IMR-90 (cell line): ENCODE data around the gene KCP. TPM values are rescaled to one million over a fixed set of nuclear protein-coding genes. Genes with fewer than 3 reads are reported as not detected.
A peak's percentile ranks its signal among the peaks of the same experiment; 100 is the strongest.

Source experiments
- ATAC-seq: fragments of 200-7000 bp; cut with Tn5 transposase; 2 replicates; pipeline ENCODE4 v1.9.1; 2020; ENCODE audit warnings: low read depth, mild to moderate bottlenecking, moderate library complexity
- BruUV-seq: library from RNA; stranded (reverse); fragments of 400-500 nt; replicated peaks from 2 replicates; lab custom pipeline; 2021; lab: Mats Ljungman, UMichigan
- CTCF ChIA-PET: fragments of 300-600 bp; formaldehyde crosslinking; extraction: SDS; loops from one replicate; lab custom pipeline; 2021; ENCODE audit warnings: antibody characterized with exemption; lab: Yijun Ruan, JAX
- POLR2A ChIA-PET: fragments of 300-600 bp; sonication (Branson Sonifier 250); formaldehyde crosslinking; loops from one replicate; lab custom pipeline; 2022; ENCODE audit warnings: antibody characterized with exemption; ENCODE audit not compliant: unreplicated experiment; lab: Charles Lee
- DNase-seq: peaks from one replicate; pipeline ENCODE4 v3.0.0; 2013
- H2AFZ ChIP-seq: replicated peaks from 2 replicates; pipeline ENCODE3; 2013; ENCODE audit warnings: low read length, mild to moderate bottlenecking; ENCODE audit not compliant: poor library complexity
- H2AK5ac ChIP-seq: 2 replicates; pipeline ENCODE4 v1.6.1; 2013; ENCODE audit warnings: low read depth, low read length, inconsistent platforms
- H2AK9ac ChIP-seq: replicated peaks from 2 replicates; pipeline ENCODE3; 2013; ENCODE audit warnings: mild to moderate bottlenecking, low read depth, low read length, moderate library complexity; ENCODE audit not compliant: poor library complexity
- H2BK120ac ChIP-seq: 2 replicates; pipeline ENCODE4 v1.6.1; 2013; ENCODE audit warnings: low read depth, low read length, inconsistent platforms
- H2BK15ac ChIP-seq: 3 replicates; pipeline ENCODE4 v1.6.1; 2013; ENCODE audit warnings: low read depth, low read length, inconsistent platforms
- H2BK20ac ChIP-seq: 2 replicates; pipeline ENCODE4 v1.6.1; 2013; ENCODE audit warnings: low read depth, mild to moderate bottlenecking, inconsistent platforms, low read length, moderate library complexity
- H2BK5ac ChIP-seq: 2 replicates; pipeline ENCODE4 v1.6.1; 2013; ENCODE audit warnings: mild to moderate bottlenecking, low read depth, low read length, inconsistent platforms; ENCODE audit not compliant: poor library complexity, severe bottlenecking
- H3K14ac ChIP-seq: replicated peaks from 2 replicates; pipeline ENCODE4 v1.6.1; 2013; ENCODE audit warnings: low read depth, low read length, inconsistent platforms
- H3K18ac ChIP-seq: 2 replicates; pipeline ENCODE4 v1.6.1; 2013; ENCODE audit warnings: low read depth, low read length, control low read depth
- H3K23ac ChIP-seq: 2 replicates; pipeline ENCODE4 v1.6.1; 2013; ENCODE audit warnings: low read depth, low read length, inconsistent platforms
- H3K27ac ChIP-seq: 2 replicates; pipeline ENCODE4 v1.5.1; 2013; ENCODE audit warnings: mild to moderate bottlenecking, control low read depth, low read length; ENCODE audit not compliant: insufficient read depth
- H3K27me3 ChIP-seq: 2 replicates; pipeline ENCODE4 v1.6.1; 2013; ENCODE audit warnings: low read length; ENCODE audit not compliant: control insufficient read depth, insufficient read depth
- H3K36me3 ChIP-seq: 2 replicates; pipeline ENCODE4 v1.6.1; 2013; ENCODE audit warnings: low read length, mixed read lengths; ENCODE audit not compliant: control insufficient read depth, insufficient read depth
- H3K4ac ChIP-seq: 2 replicates; pipeline ENCODE4 v1.6.1; 2013; ENCODE audit warnings: low read depth, low read length, inconsistent platforms
- H3K4me1 ChIP-seq: 2 replicates; pipeline ENCODE4 v1.6.1; 2013; ENCODE audit warnings: low read length, mixed read lengths; ENCODE audit not compliant: control insufficient read depth, insufficient read depth
- H3K4me2 ChIP-seq: 2 replicates; pipeline ENCODE4 v1.6.1; 2013; ENCODE audit warnings: low read depth, mild to moderate bottlenecking, control low read depth, low read length, moderate library complexity
- H3K4me3 ChIP-seq: 2 replicates; pipeline ENCODE4 v1.5.1; 2013; ENCODE audit warnings: low read depth, mild to moderate bottlenecking, control low read depth, low read length, moderate library complexity; ENCODE audit not compliant: insufficient read depth
- H3K56ac ChIP-seq: 2 replicates; pipeline ENCODE4 v1.6.1; 2013; ENCODE audit warnings: low read length, inconsistent platforms; ENCODE audit not compliant: insufficient read depth; ENCODE audit errors: extremely low read depth
- H3K79me1 ChIP-seq, 2 experiments: 2 replicates each; pipeline ENCODE4 v1.6.1; 2013; ENCODE audit warnings: low read length in 2 of 2, inconsistent platforms in 1 of 2, low read depth in 1 of 2
- H3K9ac ChIP-seq: 2 replicates; pipeline ENCODE4 v1.6.1; 2013; ENCODE audit warnings: low read depth, low read length, control low read depth
- H3K9me1 ChIP-seq: 2 replicates; pipeline ENCODE4 v1.6.1; 2013; ENCODE audit warnings: low read length, inconsistent platforms; ENCODE audit not compliant: insufficient read depth
- H3K9me3 ChIP-seq: 2 replicates; pipeline ENCODE4 v1.6.1; 2013; ENCODE audit warnings: low read length; ENCODE audit not compliant: control insufficient read depth, insufficient read depth
- H4K20me1 ChIP-seq: 2 replicates; pipeline ENCODE4 v1.6.1; 2013; ENCODE audit warnings: low read length, inconsistent platforms; ENCODE audit not compliant: insufficient read depth
- H4K5ac ChIP-seq: 2 replicates; pipeline ENCODE4 v1.6.1; 2013; ENCODE audit warnings: mild to moderate bottlenecking, low read depth, low read length, control low read depth
- H4K8ac ChIP-seq, 2 experiments: 2 replicates each; pipeline ENCODE4 v1.6.1; 2013; ENCODE audit warnings: low read depth in 2 of 2, low read length in 2 of 2, control low read depth in 1 of 2, inconsistent platforms in 1 of 2
- H4K91ac ChIP-seq: 2 replicates; pipeline ENCODE4 v1.6.1; 2013; ENCODE audit warnings: low read depth, low read length, inconsistent platforms; ENCODE audit not compliant: insufficient read depth
- BHLHE40 ChIP-seq: fragments of 150-350 bp; IDR thresholded peaks from 2 replicates; pipeline ENCODE4 v1.6.1; 2016; ENCODE audit warnings: mild to moderate bottlenecking, low read depth, low read length
- CHD1 ChIP-seq: IDR thresholded peaks from 2 replicates; pipeline ENCODE4 v1.6.1; 2012; ENCODE audit warnings: low read depth, low read length, improper control_type of control experiment
- ELK1 ChIP-seq: fragments of 150-350 bp; IDR thresholded peaks from 2 replicates; pipeline ENCODE4 v1.6.1; 2016; ENCODE audit warnings: low read depth, mild to moderate bottlenecking, low read length, moderate library complexity, borderline replicate concordance
- FOS ChIP-seq: fragments of 150-350 bp; IDR thresholded peaks from 2 replicates; pipeline ENCODE4 v1.6.1; 2016; ENCODE audit warnings: low read depth, low read length
- MAFK ChIP-seq: IDR thresholded peaks from 2 replicates; pipeline ENCODE4 v1.6.1; 2012; ENCODE audit warnings: low read depth, low read length, improper control_type of control experiment
- MAZ ChIP-seq: IDR thresholded peaks from 2 replicates; pipeline ENCODE4 v1.6.1; 2012; ENCODE audit warnings: low read depth, mild to moderate bottlenecking, low read length, improper control_type of control experiment, moderate library complexity, borderline replicate concordance
- MXI1 ChIP-seq: IDR thresholded peaks from 2 replicates; pipeline ENCODE4 v1.6.1; 2012; ENCODE audit warnings: low read depth, mild to moderate bottlenecking, low read length, moderate library complexity, borderline replicate concordance
- NFE2L2 ChIP-seq: fragments of 150-350 bp; IDR thresholded peaks from 2 replicates; pipeline ENCODE4 v1.6.1; 2016; ENCODE audit warnings: low read depth, mild to moderate bottlenecking, low read length
- POLR2A ChIP-seq: IDR thresholded peaks from 2 replicates; pipeline ENCODE4 v1.6.1; 2012; ENCODE audit warnings: mild to moderate bottlenecking, low read depth, low read length
- RAD21 ChIP-seq: IDR thresholded peaks from 2 replicates; pipeline ENCODE4 v1.6.1; 2012; ENCODE audit warnings: low read length, improper control_type of control experiment
- RFX5 ChIP-seq: IDR thresholded peaks from 2 replicates; pipeline ENCODE4 v1.8.0; 2012; ENCODE audit warnings: low read depth, mild to moderate bottlenecking, low read length, moderate library complexity
- SMC3 ChIP-seq: fragments of 150-350 bp; IDR thresholded peaks from 2 replicates; pipeline ENCODE4 v1.6.1; 2016; ENCODE audit warnings: low read depth, mild to moderate bottlenecking, antibody characterized with exemption, low read length, moderate library complexity
- USF2 ChIP-seq: fragments of 150-350 bp; IDR thresholded peaks from 2 replicates; pipeline ENCODE4 v1.6.1; 2017; ENCODE audit warnings: mild to moderate bottlenecking, antibody characterized with exemption, low read length, low read depth
- WGBS, 2 experiments: methylation state at CpG; one replicate each; pipeline versions ENCODE4 v1.1.5 to v1.1.7; 2013; ENCODE audit warnings: missing lambda C conversion rate in 2 of 2; ENCODE audit not compliant: insufficient read length in 1 of 2; ENCODE audit errors: extremely low coverage in 2 of 2; 5-methylcytosine and 5-hydroxymethylcytosine counted together
- dilution Hi-C: fragments of 300-500 bp; cut with HindIII; formaldehyde crosslinking; loops from one replicate; pipeline ENCODE4 v1.14.3; 2018; ENCODE audit warnings: low sequenced_read_pairs; ENCODE audit not compliant: unreplicated experiment
- in situ Hi-C: fragments of 300-500 bp; cut with MboI; formaldehyde crosslinking; loops from 3 replicates; pipeline ENCODE4 v1.14.3; 2019; ENCODE audit warnings: low sequenced_read_pairs, inconsistent platforms, mixed read lengths
- intact Hi-C: fragments of 100-400 bp; cut with micrococcal nuclease; formaldehyde crosslinking; loops from 2 replicates; pipeline ENCODE4 v1.10.0; 2022
- polyA plus RNA-seq, 3 experiments: library from polyadenylated mRNA; depleted of rRNA; stranded (reverse); fragments of >200 nt; gene quantifications; 2 replicates each; pipeline ENCODE4 v1.2.3, GENCODE V29; 2012; ENCODE audit warnings: low replicate concordance in 1 of 3
- total RNA-seq: library from RNA; depleted of rRNA; stranded (reverse); fragments of >200 nt; gene quantifications from 2 replicates; pipeline ENCODE4 v1.2.3, GENCODE V29; 2012
- TF ChIP-seq, protein P1 (sequence below): conservative IDR thresholded peaks from 2 replicates; pipeline ENCODE4 v1.5.1; 2012; ENCODE audit warnings: mild to moderate bottlenecking, low read depth, low read length, improper control_type of control experiment

The KCP gene
- total and polyA plus RNA-seq, 2 of the 4 experiments (the other 2 are of a cell fraction), result 0.03 TPM; not detected in 1

GRCh38 chr7:128827248-128827958, 83.1 kb downstream of the KCP start:
- H3K56ac ChIP-seq, result peak overlapping the region; percentile 76
- peak overlapping the region; percentile 88 for H3K23ac ChIP-seq
- 13% methylated on average over 4 of the region's 17 CpGs; no CpG with 5 or more reads in 1 of the 2 experiments for WGBS, 2 experiments
- peak overlapping the region; percentile 98 for H2BK15ac ChIP-seq
- peak overlapping the region; percentile 19; the same call in 1 of the 2 replicates for H3K9ac ChIP-seq
- ChIA-PET CTCF (interaction anchor here (1.0 kb wide), 1 partner anchor 56 kb away, joined by 6 read pairs; no protein-coding TSS in a partner anchor), POLR2A (interaction anchor here (1.0 kb wide), 2 partner anchors 9 to 36 kb away, joined by 3 read pairs; partner anchors contain the start of gene ATP6V1F)
- peaks cover 24% of the 10 kb centered on the region for H3K4me1 ChIP-seq
- peak overlapping the region; percentile 93 for H2BK5ac ChIP-seq
- no peak overlapping the region for H3K4me3 ChIP-seq
- in situ Hi-C loops (no loop called here), intact Hi-C loops (loop anchor here (5.0 kb wide), 1 partner anchor 35 kb away; the partner anchor contains the start of gene CCDC136), dilution Hi-C loops (no loop called here)
- H2BK20ac ChIP-seq, result peak overlapping the region; percentile 97
- peaks cover 33% of the 10 kb centered on the region for H4K20me1 ChIP-seq
- peak overlapping the region; percentile 95 for H3K14ac ChIP-seq
- peak; percentile 45 for ATAC-seq
- H4K5ac ChIP-seq, result peak overlapping the region; percentile 38
- peaks cover 0 to 27% of the 10 kb centered on the region in 2 experiments; a peak in 2 of 4 replicates for H3K79me1 ChIP-seq
- no peaks in the 10 kb centered on the region for H3K27me3 ChIP-seq
- H3K4me2 ChIP-seq, result peak overlapping the region; percentile 29; the same call in 1 of the 2 replicates
- H3K4ac ChIP-seq, result peak overlapping the region; percentile 97
- peak overlapping the region; percentile 38 for H3K18ac ChIP-seq
- no peaks in the 10 kb centered on the region for H3K9me3 ChIP-seq
- H2BK120ac ChIP-seq, result peak overlapping the region; percentile 96
- H2AK5ac ChIP-seq, result peak overlapping the region; percentile 98
- H3K9me1 ChIP-seq, result peaks cover 14% of the 10 kb centered on the region
- H2AK9ac ChIP-seq, result peak overlapping the region; percentile 98
- peak; percentile 83 for DNase-seq
- H4K8ac ChIP-seq, result peak overlapping the region; percentile 5 to 83
- peak overlapping the region; percentile 81 for H3K27ac ChIP-seq
- no TSS peak for BruUV-seq
- H3K36me3 ChIP-seq, result no peaks in the 10 kb centered on the region
- H4K91ac ChIP-seq, result peak overlapping the region; percentile 94
- H2AFZ ChIP-seq, result peak overlapping the region; percentile 82
- TF ChIP-seq FOS (peak; percentile 88), RFX5 (no peak), USF2 (no peak), MXI1 (no peak), POLR2A (no peak), ELK1 (no peak), NFE2L2 (no peak), MAZ (no peak), CHD1 (no peak), MAFK (peak; percentile 18; the same call in 1 of the 2 replicates), SMC3 (no peak), RAD21 (0 out of 2 replicates have a peak, but pooled peaks have one; percentile 12), BHLHE40 (peak; percentile 57; the same call in 1 of the 2 replicates)
- TF ChIP-seq, protein P1, sequence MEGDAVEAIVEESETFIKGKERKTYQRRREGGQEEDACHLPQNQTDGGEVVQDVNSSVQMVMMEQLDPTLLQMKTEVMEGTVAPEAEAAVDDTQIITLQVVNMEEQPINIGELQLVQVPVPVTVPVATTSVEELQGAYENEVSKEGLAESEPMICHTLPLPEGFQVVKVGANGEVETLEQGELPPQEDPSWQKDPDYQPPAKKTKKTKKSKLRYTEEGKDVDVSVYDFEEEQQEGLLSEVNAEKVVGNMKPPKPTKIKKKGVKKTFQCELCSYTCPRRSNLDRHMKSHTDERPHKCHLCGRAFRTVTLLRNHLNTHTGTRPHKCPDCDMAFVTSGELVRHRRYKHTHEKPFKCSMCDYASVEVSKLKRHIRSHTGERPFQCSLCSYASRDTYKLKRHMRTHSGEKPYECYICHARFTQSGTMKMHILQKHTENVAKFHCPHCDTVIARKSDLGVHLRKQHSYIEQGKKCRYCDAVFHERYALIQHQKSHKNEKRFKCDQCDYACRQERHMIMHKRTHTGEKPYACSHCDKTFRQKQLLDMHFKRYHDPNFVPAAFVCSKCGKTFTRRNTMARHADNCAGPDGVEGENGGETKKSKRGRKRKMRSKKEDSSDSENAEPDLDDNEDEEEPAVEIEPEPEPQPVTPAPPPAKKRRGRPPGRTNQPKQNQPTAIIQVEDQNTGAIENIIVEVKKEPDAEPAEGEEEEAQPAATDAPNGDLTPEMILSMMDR, result no peak
